Memory B cell (primary cell): ENCODE data around the gene PDSS1.
"Not testable (repeated sequence)": the region's sequence is repeated elsewhere in the genome, so short reads cannot be mapped to it uniquely, and the experiment has no call there.

ENCODE experiments used
- ATAC-seq: fragments of 150-1000 bp; cut with Tn5 transposase; 2 replicates; pipeline ENCODE4 v1.10.0; 2021; ENCODE audit warnings: low read depth, mild to moderate bottlenecking, moderate library complexity
- DNase-seq, 2 donors: peaks; one replicate each; pipeline ENCODE4 v3.0.0; 2022; ENCODE audit warnings: low spot score in 2 of 2
- H3K27ac Mint-ChIP-seq: one replicate; pipeline ENCODE4 v1.8.0; 2022; ENCODE audit warnings: mild to moderate bottlenecking, moderate library complexity, mixed read lengths
- H3K27me3 Mint-ChIP-seq: one replicate; pipeline ENCODE4 v1.8.0; 2022; ENCODE audit warnings: mixed read lengths
- H3K36me3 Mint-ChIP-seq: one replicate; pipeline ENCODE4 v1.8.0; 2022; ENCODE audit warnings: mild to moderate bottlenecking, mixed read lengths
- H3K4me1 Mint-ChIP-seq: one replicate; pipeline ENCODE4 v1.8.0; 2022; ENCODE audit warnings: mixed read lengths
- H3K4me3 Mint-ChIP-seq: one replicate; pipeline ENCODE4 v1.8.0; 2022; ENCODE audit warnings: mild to moderate bottlenecking, moderate library complexity, mixed read lengths
- H3K9me3 Mint-ChIP-seq: one replicate; pipeline ENCODE4 v1.8.0; 2022; ENCODE audit warnings: mixed read lengths

PDSS1 gene, protein sequence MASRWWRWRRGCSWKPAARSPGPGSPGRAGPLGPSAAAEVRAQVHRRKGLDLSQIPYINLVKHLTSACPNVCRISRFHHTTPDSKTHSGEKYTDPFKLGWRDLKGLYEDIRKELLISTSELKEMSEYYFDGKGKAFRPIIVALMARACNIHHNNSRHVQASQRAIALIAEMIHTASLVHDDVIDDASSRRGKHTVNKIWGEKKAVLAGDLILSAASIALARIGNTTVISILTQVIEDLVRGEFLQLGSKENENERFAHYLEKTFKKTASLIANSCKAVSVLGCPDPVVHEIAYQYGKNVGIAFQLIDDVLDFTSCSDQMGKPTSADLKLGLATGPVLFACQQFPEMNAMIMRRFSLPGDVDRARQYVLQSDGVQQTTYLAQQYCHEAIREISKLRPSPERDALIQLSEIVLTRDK

DNA sequence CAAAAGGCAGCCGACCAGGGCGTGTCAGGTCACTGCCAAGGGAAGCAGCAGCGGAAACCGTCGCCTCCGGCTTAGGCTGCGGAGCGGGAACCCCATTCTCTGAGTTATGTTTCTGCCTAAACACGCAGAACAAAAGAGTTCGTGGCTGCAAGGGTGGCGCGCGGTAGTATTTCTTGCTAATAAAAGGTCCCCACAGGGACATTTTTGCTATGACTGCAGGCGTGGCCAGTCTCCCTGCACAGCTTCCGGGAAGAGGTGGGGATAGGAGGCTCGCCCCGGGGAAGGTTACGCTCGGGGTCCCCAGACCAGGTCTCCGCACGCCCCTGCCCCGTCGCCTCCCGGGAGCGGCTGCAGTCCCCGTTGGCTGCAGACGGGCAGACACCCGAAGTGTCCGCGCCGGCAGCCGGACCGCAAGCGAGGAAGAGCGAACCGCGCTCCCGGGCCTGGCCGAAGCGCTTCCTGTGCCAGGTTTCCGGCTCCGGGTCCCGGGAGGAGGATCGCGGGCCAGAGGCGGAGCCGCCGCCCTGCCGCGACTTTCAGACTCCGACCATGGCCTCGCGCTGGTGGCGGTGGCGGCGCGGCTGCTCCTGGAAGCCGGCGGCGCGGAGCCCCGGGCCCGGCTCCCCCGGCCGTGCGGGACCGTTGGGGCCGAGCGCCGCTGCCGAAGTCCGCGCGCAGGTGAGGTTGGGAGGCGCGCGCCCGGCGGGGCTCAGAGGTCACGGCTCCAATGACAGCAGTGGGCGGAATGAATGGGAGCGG is at the start of gene PDSS1:
TSS of gene PDSS1 (plus strand) at position 539 of the 759 bp plus-strand sequence. CDS start at position 550, 11 bp downstream.
- Mint-ChIP-seq H3K27me3 (no peaks in the 10 kb centered on the region), H3K9me3 (no peaks in the 10 kb centered on the region), H3K4me3 (peak within 1 kb of the TSS; percentile 98), H3K4me1 (peaks cover 17% of the 10 kb centered on the region), H3K36me3 (no peaks in the 10 kb centered on the region), H3K27ac (peak within 1 kb of the TSS; percentile 81)
- ATAC-seq: peak; percentile 73
- peak; percentile 26 to 43 for DNase-seq

DNA sequence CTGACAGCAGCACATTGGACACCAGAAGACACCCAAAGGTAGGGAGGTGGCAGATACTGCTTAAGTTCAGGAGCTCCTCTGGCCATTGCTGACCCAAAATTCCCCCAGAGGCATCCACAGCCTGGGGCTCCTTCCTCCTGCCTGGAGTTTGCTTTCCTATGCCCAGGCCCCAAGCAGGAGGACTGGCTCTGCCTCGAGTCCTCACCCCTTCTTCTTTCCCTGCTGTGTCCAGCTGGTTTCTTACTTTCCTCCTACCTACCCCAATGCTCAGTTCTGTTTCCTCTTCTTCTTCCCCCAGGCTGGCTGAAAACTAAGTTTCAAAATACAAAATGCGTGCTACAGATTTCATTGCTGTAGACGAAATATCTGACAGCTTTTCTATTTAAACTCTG is 49.3 kb upstream of the PDSS1 start:
- H3K27me3 Mint-ChIP-seq, H3K9me3 Mint-ChIP-seq, DNase-seq, H3K4me3 Mint-ChIP-seq, H3K27ac Mint-ChIP-seq, H3K36me3 Mint-ChIP-seq, ATAC-seq, H3K4me1 Mint-ChIP-seq: not testable (repeated sequence)

DNA sequence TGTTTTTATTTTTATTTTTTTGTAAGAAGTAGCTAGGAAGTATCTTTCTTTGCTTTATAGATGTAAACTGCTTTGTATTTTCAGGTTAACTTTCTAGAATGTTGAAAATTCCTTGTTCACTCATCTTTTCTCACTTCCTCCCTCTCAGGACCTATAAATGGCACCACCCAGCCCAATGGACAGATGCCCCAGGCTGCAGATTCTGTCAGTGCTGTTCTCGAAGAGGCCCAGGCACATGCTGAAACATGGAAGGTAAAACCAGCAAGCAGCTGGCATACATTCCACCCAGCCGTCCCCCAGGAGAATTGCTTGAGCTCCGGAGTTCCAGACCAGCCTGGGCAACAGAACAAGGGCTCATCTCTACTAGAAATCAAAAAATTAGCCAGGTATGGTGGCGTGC is 47.1 kb upstream of the PDSS1 start:
- Mint-ChIP-seq H3K27me3 (peaks cover 5% of the 10 kb centered on the region), H3K36me3 (no peaks in the 10 kb centered on the region), H3K4me1 (no peaks in the 10 kb centered on the region), H3K9me3 (no peaks in the 10 kb centered on the region), H3K27ac (no peak overlapping the region), H3K4me3 (no peak overlapping the region)
- no peak for ATAC-seq
- no peak for DNase-seq

DNA sequence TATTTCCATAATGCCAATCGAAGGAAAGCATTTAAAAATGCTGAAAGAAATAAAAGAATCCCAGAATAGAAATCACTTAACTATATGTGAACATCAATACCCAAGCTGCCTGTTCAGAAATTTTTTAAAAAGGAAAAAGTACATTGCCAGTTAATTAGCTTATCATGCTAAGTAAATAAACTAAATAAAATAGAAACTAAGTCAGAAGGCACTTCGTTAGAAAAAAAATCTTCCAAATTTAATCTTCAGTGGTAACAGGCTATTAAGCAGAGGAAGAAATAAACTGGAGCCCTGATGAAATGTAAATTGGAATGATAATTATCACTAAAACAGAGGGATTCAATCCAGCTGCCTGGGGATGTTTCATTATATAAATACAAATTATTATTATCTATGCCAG is 46.0 kb upstream of the PDSS1 start:
- H3K4me3 Mint-ChIP-seq, H3K27ac Mint-ChIP-seq, H3K27me3 Mint-ChIP-seq, H3K4me1 Mint-ChIP-seq, ATAC-seq, H3K9me3 Mint-ChIP-seq, H3K36me3 Mint-ChIP-seq, DNase-seq: not testable (repeated sequence)

DNA sequence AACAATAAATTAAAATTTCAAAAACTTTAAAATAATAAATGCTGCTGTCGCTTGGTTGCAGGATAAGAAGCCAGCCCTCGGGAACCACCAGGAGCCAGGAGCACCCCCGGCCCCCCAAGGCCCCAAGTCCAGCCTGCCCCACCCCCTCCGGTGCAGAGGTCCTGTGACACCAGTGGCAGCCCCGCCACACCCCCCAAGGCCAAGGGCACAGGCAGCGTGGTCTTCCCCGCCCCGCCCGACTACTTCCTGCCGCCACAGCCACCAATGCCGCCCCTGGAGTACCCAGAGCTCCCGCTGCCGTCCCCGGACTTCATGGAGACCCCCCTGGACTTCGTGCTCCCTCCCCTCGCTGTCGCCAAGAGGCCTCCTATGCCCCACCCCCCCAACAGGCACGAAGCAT is 44.5 kb upstream of the PDSS1 start:
- H3K36me3 Mint-ChIP-seq: no peaks in the 10 kb centered on the region
- H3K4me1 Mint-ChIP-seq: no peaks in the 10 kb centered on the region
- peaks cover 3% of the 10 kb centered on the region for H3K9me3 Mint-ChIP-seq
- no peak overlapping the region for H3K27ac Mint-ChIP-seq
- H3K4me3 Mint-ChIP-seq: no peak overlapping the region
- H3K27me3 Mint-ChIP-seq: peaks cover 5% of the 10 kb centered on the region
- ATAC-seq (no peak), DNase-seq (no peak)

DNA sequence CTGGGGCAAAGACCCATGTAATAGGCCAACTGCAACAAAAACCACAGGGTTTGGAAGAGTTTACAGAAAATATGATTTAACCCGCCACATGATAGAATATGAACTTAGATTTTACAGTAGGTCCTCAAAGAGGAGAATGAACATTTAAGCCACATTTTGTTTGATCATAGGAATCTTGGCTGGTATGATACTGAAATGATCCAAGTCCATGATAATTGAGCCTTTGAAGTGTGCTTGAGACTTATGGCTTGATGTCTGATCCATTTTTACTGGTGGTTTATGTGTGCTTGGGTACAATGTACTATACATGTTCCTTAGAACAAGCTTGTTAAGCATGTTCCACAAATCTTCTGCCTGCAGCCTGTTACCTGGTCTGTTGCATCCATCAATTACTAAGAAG is 41.8 kb upstream of the PDSS1 start:
- H3K27ac Mint-ChIP-seq: no peak overlapping the region
- H3K9me3 Mint-ChIP-seq: peaks cover 3% of the 10 kb centered on the region
- H3K36me3 Mint-ChIP-seq: peaks cover 3% of the 10 kb centered on the region
- DNase-seq: no peak
- no peak for ATAC-seq
- peaks cover 8% of the 10 kb centered on the region for H3K27me3 Mint-ChIP-seq
- H3K4me3 Mint-ChIP-seq: no peak overlapping the region
- no peaks in the 10 kb centered on the region for H3K4me1 Mint-ChIP-seq

DNA sequence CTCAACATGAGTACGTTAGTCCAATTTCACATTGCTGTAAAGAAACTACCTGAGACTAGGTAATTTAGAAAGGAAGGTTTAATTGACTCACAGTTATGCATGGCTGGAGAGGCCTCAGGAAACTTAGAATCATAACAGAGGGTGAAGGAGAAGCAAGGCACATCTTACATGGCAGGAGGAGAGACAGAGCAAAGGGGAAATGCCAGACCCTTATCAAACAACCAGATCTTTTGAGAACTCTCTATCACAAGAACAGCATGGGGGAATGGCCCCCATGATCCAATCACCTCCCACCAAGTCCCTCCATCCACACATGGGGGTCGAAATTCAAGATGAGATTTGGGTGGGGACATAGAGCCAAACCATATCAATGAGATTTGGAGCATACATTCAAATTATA is 34.6 kb upstream of the PDSS1 start:
- Mint-ChIP-seq H3K4me1 (no peaks in the 10 kb centered on the region), H3K27me3 (peaks cover 13% of the 10 kb centered on the region), H3K4me3 (no peak overlapping the region), H3K27ac (no peak overlapping the region), H3K36me3 (peaks cover 3% of the 10 kb centered on the region), H3K9me3 (peaks cover 4% of the 10 kb centered on the region)
- no peak for DNase-seq
- ATAC-seq: no peak

DNA sequence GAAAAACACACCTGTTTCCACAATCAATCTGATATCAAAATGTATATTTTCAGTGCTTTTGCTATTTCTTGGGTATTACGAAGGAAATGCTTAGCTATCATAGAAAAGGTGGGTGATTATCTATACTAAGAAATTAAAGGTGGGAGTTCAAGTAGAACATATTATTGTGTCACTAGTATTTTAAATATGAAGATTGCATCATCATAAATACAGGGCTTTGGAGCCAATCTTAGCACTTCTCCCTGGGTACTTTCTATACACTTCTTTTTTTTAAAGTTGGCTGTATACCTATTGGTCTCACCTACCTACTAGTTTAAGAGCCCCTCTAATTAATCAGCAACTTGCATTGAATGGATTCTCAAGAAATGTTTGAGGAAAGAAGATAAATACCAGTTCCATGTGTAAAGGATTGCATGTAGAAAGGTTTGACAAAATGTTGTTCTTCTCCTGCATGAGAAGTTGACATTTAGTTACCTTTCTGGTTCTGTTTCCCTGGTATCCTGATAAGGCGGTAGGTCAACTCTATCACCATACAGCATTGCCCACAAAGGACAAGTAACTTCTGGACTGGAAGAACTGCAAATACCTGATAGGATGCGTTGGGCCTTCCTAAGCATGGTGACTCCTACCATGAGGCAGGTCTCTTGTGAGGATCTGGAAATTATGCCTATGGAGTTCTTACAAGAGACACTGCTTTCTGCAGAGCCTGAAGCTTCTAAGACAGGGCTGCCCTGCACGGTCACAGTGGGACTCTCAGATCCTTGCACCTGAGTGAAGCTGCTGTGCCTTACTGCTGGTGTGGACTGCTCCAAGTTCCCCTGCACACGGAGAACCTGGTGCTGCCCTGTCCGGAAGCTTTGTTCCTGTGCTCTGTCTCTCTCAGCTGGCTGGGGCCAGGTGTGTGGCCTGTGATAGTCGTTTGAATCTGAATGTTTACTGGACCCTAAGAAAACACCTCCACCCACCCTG is 32.1 kb upstream of the PDSS1 start:
- ATAC-seq (no peak), DNase-seq (no peak)
- Mint-ChIP-seq H3K4me3 (no peak overlapping the region), H3K27ac (no peak overlapping the region), H3K27me3 (peaks cover 8% of the 10 kb centered on the region), H3K4me1 (no peaks in the 10 kb centered on the region), H3K9me3 (peaks cover 3% of the 10 kb centered on the region), H3K36me3 (no peaks in the 10 kb centered on the region)

DNA sequence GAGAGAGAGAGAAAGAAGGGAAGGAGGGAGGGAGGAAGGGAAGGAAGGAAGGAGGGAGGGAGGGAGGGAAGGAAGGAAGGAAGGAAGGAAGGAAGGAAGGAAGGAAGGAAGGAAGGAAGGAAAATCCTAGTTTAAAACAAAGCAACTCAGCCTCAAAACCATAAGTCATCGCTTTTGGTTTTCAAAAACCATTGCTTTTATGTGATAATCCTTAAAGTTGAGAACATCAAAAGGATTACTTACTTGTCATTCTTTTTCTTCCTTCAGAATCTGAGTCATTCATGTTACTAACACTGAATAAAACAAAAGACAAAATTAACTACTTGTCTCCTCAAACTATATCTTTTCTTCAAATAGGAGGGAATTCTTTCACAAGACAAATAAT is 21.6 kb upstream of the PDSS1 start:
- ATAC-seq (no peak), DNase-seq (no peak)
- Mint-ChIP-seq H3K27ac (no peak overlapping the region), H3K9me3 (peaks cover 2% of the 10 kb centered on the region), H3K4me1 (no peaks in the 10 kb centered on the region), H3K4me3 (no peak overlapping the region), H3K36me3 (no peaks in the 10 kb centered on the region), H3K27me3 (peaks cover 2% of the 10 kb centered on the region)

DNA sequence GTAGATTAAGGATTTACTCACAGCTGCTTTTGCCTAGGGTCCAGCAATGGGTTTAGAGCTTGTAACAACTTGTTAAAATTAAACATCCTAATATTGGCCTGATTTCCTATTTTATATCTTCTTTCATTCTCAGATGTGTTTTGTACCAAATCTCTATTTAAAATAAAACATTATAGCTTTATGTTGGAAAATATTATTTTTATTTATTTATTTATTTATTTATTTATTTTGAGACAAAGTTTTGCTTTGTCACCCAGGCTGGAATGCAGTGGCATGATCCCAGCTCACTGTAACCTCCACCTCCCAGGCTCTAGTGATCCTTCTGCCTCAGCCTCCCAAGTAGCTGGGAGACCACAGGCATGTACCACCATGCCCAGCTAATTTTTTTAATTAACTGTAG is 17.9 kb upstream of the PDSS1 start:
- ATAC-seq: no peak
- no peak for DNase-seq
- no peaks in the 10 kb centered on the region for H3K36me3 Mint-ChIP-seq
- peaks cover 1% of the 10 kb centered on the region for H3K4me1 Mint-ChIP-seq
- peaks cover 2% of the 10 kb centered on the region for H3K9me3 Mint-ChIP-seq
- H3K27ac Mint-ChIP-seq: no peak overlapping the region
- peaks cover 2% of the 10 kb centered on the region for H3K27me3 Mint-ChIP-seq
- H3K4me3 Mint-ChIP-seq: no peak overlapping the region

DNA sequence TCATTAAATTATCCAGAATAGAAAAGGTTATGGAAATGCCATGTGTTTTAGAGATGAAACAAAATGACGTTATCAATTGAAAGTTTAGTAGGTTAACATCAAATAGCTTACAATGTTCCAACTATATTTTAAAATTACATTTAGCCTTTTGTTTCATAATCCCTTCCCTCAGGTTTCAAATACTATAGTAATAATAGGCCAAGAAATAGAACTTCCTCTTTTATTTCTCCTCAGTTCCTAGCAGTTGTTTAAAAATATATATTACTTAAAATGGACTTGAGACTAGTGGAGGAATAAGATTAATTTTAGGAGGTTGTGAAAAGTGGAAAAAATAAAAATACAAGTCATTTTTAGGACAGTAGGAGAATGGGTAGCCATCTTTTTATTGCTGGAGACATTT is 16.4 kb upstream of the PDSS1 start:
- Mint-ChIP-seq H3K4me3 (no peak overlapping the region), H3K36me3 (no peaks in the 10 kb centered on the region), H3K27ac (no peak overlapping the region), H3K27me3 (peaks cover 5% of the 10 kb centered on the region), H3K4me1 (peaks cover 4% of the 10 kb centered on the region), H3K9me3 (no peaks in the 10 kb centered on the region)
- ATAC-seq: no peak
- no peak for DNase-seq

DNA sequence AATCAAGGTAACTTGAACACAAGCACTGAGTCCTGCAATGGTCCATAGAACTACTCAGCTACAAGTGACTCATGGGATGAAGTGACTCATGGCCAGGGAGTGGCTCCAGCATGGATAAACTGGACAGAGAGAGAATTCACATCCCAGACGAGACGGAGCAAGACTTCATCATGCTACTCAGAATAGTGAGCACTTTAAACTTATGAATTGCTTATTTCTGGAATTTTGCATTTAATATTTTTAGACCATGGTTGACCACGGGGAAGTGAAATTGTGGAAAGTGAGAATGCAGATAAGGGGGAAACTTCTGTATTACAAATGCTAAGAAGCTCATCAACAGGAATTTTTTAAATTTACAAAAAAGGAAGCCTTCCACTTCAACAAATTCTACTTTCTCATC is 15.5 kb upstream of the PDSS1 start:
- not testable (repeated sequence) for H3K27me3 Mint-ChIP-seq, DNase-seq, H3K9me3 Mint-ChIP-seq, H3K36me3 Mint-ChIP-seq, ATAC-seq, H3K27ac Mint-ChIP-seq, H3K4me1 Mint-ChIP-seq, H3K4me3 Mint-ChIP-seq

DNA sequence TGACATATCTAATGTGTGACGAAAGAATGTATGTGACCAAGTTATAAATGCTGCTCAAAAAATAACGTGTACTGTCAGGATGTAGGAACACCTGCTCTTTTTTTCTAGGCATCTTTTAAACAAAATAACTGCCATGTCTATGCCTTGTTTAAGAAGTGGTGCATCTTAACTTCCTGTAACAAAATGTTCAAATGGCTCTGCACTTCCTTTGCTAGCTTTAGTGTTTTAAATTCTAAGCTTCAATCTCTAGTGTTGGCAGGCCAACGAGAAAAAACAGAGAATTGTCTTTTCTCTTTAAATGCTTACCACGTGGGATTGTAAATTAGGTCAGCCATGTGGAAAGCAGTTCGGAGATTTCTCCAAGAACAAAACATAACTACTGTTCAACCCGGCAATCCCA is 14.6 kb upstream of the PDSS1 start:
- H3K4me1 Mint-ChIP-seq: peaks cover 4% of the 10 kb centered on the region

More for the DNA sequence above, 14.6 kb upstream of the PDSS1 start:
- Mint-ChIP-seq H3K36me3 (no peaks in the 10 kb centered on the region), H3K27ac (no peak overlapping the region), H3K9me3 (no peaks in the 10 kb centered on the region), H3K4me3 (no peak overlapping the region), H3K27me3 (peaks cover 3% of the 10 kb centered on the region)
- ATAC-seq: no peak
- DNase-seq: no peak
